Activated CD8-positive, alpha-beta T cell treated with anti-CD3 and anti-CD28 coated beads, Interleukin-2, amount 10 ng/mL, durations not matched to agents 7 days and 5 days (primary cell): ENCODE measurements around the gene ADGRB2. TPM values are rescaled to one million over a fixed set of nuclear protein-coding genes. Genes with fewer than 3 reads are reported as not detected.

Experiments
- ATAC-seq: fragments of 150-1000 bp; cut with Tn5 transposase; one replicate; pipeline ENCODE4 v1.10.0; 2021; ENCODE audit warnings: moderate library complexity
- CTCF ChIA-PET: fragments of 350-600 bp; sonication (Branson Sonifier 250); formaldehyde crosslinking; loops from one replicate; lab custom pipeline; 2021; ENCODE audit warnings: antibody characterized with exemption; lab: Charles Lee
- POLR2A ChIA-PET: fragments of 350-600 bp; sonication (Branson Sonifier 250); formaldehyde crosslinking; loops from one replicate; lab custom pipeline; 2021; ENCODE audit warnings: antibody characterized with exemption; lab: Charles Lee
- DNase-seq: peaks from one replicate; pipeline ENCODE4 v3.0.0-alpha.2; 2020
- H3K27ac Mint-ChIP-seq: one replicate; pipeline ENCODE4 v1.8.0; 2021; ENCODE audit warnings: mild to moderate bottlenecking, mixed read lengths
- H3K27me3 Mint-ChIP-seq: one replicate; pipeline ENCODE4 v1.8.0; 2021; ENCODE audit warnings: low read depth, mixed read lengths
- H3K36me3 Mint-ChIP-seq: one replicate; pipeline ENCODE4 v1.8.0; 2021; ENCODE audit warnings: low read depth, mixed read lengths
- H3K4me1 Mint-ChIP-seq: one replicate; pipeline ENCODE4 v1.8.0; 2021; ENCODE audit warnings: low read depth, mixed read lengths
- H3K4me3 Mint-ChIP-seq: one replicate; pipeline ENCODE4 v1.8.0; 2021; ENCODE audit warnings: mild to moderate bottlenecking, mixed read lengths
- H3K9me3 Mint-ChIP-seq: one replicate; pipeline ENCODE4 v1.8.0; 2022; ENCODE audit warnings: mixed read lengths; ENCODE audit not compliant: insufficient read depth
- total RNA-seq, 2 experiments: library from RNA; stranded (reverse); gene quantifications; one replicate each; pipeline ENCODE4 v1.2.3, GENCODE V29; 2021

Gene ADGRB2
- total RNA-seq, 2 experiments from 2014 or later = 0.05 to 0.37 TPM

DNA sequence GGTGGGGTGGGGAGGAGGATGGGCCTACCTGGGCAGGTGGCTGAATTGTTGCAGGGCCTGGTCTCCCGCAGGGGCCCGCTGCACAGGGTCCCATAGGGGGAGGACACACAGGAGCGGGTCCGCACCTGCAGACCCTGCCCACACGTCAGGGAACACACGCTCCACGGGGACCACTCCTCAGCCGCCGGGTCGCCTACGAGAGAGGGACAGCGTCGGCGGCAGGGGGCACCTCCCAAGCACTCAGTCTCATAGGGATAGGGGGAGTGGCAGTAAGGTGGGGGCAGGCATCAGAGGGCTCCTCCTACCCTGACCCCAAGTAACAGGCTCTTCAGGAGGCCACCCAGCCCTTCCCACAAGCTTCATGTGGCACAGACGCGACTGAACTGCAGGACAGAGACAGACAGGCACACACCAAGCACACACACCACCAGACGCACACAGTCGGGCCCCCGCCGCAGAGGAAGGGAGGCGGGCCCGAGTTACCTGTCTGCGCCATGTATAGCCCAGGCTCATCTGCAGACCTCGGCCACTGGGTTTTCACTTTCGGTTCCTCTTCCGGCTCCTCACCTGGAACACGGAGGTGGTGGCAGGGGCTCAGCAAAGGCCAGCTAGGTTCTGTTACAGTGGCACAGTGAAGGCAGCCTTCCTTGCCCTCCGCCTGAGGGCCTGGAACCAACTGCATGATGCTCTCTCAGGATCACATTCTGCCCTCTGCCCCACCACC is 19.8 kb downstream of the ADGRB2 start:
- POLR2A ChIA-PET = interaction anchor here (0.7 to 1.3 kb wide), 2 partner anchors 27 to 784 kb away, joined by 3 read pairs; no protein-coding TSS in a partner anchor

DNA sequence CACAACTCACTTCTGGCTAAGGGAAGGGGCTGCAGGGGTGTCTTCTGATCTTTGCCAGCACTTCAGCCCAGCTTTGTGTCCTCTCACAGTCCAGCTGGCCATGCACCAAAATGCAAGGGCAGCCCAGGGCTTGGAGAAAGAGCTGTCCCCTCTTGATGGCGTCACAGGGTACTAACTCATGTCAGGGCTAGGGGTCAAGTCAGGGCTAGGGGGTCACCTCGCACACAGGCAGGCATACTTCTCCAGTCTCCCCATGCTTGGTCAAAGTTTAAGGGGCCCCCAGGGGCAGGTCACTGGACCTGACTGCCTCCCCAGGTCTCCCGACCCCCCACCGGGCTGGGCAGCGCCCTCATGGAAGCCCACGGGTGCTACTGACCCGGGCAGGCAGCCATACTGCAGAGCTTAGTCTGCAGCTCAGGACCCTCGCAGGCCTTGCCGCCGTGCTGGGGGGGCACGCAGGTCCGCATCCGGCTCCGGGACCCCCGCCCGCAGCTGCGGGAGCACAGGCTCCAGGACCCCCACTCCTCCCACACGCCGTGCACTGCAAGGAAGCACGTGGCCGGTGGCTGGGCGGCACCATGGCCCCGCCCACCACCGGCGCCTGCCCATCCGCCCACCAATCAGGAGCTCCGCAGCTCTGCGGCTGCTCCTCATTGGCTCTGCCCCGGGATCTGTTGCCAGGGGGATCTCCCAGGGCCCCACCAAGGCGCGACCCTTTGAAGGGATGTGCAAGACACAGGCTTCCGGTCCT is 21.5 kb downstream of the ADGRB2 start:
- Mint-ChIP-seq H3K27ac (no peak overlapping the region), H3K36me3 (no peaks in the 10 kb centered on the region), H3K4me1 (peaks cover 31% of the 10 kb centered on the region), H3K4me3 (no peak overlapping the region), H3K9me3 (no peaks in the 10 kb centered on the region), H3K27me3 (no peaks in the 10 kb centered on the region)
- ATAC-seq (no peak), DNase-seq (no peak)
- CTCF ChIA-PET = no interaction called here
- POLR2A ChIA-PET = no interaction called here

More for the DNA sequence above, 19.8 kb downstream of the ADGRB2 start:
- CTCF ChIA-PET = interaction anchor here (0.6 to 2.4 kb wide), 13 partner anchors 10 to 100 kb away, joined by 3 to 24 read pairs (median 5); partner anchors contain the start of gene COL16A1
- H3K9me3 Mint-ChIP-seq = no peaks in the 10 kb centered on the region
- no peak overlapping the region for H3K27ac Mint-ChIP-seq
- H3K27me3 Mint-ChIP-seq = no peaks in the 10 kb centered on the region
- DNase-seq = no peak
- peaks cover 31% of the 10 kb centered on the region for H3K4me1 Mint-ChIP-seq
- ATAC-seq = no peak
- no peak overlapping the region for H3K4me3 Mint-ChIP-seq
- no peaks in the 10 kb centered on the region for H3K36me3 Mint-ChIP-seq

DNA sequence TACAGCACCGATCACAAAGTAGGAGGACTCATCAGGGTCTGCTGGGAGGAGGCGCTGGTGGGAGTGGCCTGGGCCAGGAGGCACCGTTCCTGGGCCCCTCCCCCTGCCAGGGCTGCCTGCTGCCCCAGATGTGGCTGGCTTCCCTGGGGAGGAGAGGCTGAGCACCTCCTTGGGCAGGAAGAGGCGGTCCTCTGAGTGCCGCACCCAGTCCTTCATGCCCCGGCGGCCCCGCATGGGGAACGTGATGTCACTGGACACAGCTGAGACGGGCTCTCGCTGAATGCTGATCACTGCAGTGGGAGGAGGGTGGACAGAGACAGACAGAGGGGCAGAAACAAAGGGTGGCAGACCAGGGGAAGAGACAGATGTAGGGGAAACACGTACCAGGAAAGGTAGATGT is 24.8 kb downstream of the ADGRB2 start:
- ChIA-PET POLR2A (no interaction called here), CTCF (no interaction called here)
- Mint-ChIP-seq H3K9me3 (no peaks in the 10 kb centered on the region), H3K27me3 (no peaks in the 10 kb centered on the region), H3K36me3 (no peaks in the 10 kb centered on the region), H3K27ac (peak overlapping the region; percentile 76), H3K4me3 (peak overlapping the region; percentile 0), H3K4me1 (peaks cover 9% of the 10 kb centered on the region)
- ATAC-seq (peak; percentile 80), DNase-seq (peak; percentile 67)

DNA sequence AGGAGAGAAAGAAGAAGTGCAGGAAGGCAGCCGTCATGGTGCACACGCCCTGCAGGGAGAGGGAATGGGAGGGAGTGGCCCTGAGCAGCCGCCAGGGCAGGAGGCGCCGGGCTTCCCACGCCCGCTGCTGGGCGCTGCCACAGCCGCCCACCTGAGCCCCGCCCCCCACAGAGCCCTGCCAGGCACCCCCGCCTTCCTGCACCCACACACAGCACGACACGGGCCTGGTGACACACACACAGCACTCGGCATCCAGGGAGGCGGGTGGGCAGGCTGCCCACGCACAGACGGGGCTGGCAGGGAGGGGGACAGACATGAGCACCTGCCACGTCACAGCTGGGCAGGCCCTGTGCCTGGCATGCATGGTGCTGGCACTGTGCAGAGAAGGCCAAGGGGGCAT is 27.5 kb downstream of the ADGRB2 start:
- H3K36me3 Mint-ChIP-seq = no peaks in the 10 kb centered on the region
- H3K4me3 Mint-ChIP-seq = no peak overlapping the region
- no peaks in the 10 kb centered on the region for H3K27me3 Mint-ChIP-seq
- ChIA-PET POLR2A (no interaction called here), CTCF (interaction anchor here (0.9 to 3.7 kb wide), 2 partner anchors 9 to 73 kb away, joined by 3 to 15 read pairs; no protein-coding TSS in a partner anchor)
- no peak overlapping the region for H3K27ac Mint-ChIP-seq
- ATAC-seq = no peak
- peaks cover 7% of the 10 kb centered on the region for H3K4me1 Mint-ChIP-seq
- H3K9me3 Mint-ChIP-seq = no peaks in the 10 kb centered on the region
- DNase-seq = no peak

DNA sequence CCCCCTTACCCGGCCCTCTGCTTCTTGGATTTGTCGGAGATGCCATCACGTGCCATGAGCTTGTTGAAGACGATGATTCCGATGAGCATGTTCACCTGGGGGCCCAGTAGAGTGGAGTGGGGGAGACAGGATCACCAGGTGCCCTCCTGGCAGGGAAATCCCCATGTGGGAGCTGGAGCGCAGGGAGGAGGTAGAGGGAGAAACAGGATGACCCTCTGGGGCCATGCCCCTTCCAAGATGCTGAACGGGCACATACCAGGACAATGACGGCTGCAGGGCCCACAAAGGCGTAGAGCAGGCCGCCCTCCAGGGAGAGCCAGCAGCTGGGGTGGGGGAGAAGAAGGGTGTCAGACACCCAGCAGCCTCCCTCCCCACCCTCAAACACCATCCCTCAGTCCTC is 28.6 kb downstream of the ADGRB2 start:
- DNase-seq (no peak), ATAC-seq (no peak)

DNA sequence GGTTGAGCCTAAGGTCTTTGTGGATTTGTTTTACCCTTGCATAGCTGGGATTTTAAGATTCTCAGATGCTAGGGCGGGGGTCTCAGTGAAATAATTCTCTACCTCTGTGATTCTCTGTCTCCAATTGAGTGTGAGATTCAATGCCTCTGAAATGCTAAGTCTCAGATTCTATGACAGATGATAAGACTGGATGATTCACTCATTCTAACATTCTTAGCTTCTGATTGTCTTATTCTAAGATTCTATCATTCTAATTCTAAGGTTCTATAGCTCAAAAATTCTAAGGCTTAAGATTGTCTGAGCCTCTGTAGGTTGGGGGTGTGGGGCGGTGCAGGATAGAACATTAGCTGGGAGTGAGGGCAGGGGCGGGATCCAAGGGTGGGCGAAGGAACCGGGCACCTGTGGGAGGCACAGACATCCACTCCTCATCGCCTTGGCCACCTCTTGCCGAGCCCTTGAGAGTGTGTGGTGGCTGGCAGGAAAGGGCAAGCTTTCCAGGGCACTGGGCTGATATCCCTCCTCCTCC is 29.5 kb downstream of the ADGRB2 start:
- H3K27me3 Mint-ChIP-seq = no peaks in the 10 kb centered on the region
- no peak overlapping the region for H3K4me3 Mint-ChIP-seq
- ChIA-PET POLR2A (no interaction called here), CTCF (interaction anchor here (1.0 to 3.7 kb wide), 3 partner anchors 11 to 229 kb away, joined by 3 to 15 read pairs (median 3); no protein-coding TSS in a partner anchor)
- ATAC-seq = no peak
- DNase-seq = no peak
- H3K36me3 Mint-ChIP-seq = no peaks in the 10 kb centered on the region
- peaks cover 4% of the 10 kb centered on the region for H3K4me1 Mint-ChIP-seq
- H3K9me3 Mint-ChIP-seq = no peaks in the 10 kb centered on the region
- H3K27ac Mint-ChIP-seq = no peak overlapping the region

More for the DNA sequence above, 28.6 kb downstream of the ADGRB2 start:
- no peaks in the 10 kb centered on the region for H3K9me3 Mint-ChIP-seq
- H3K27me3 Mint-ChIP-seq = no peaks in the 10 kb centered on the region
- peaks cover 7% of the 10 kb centered on the region for H3K4me1 Mint-ChIP-seq
- no peak overlapping the region for H3K27ac Mint-ChIP-seq
- no peaks in the 10 kb centered on the region for H3K36me3 Mint-ChIP-seq
- no peak overlapping the region for H3K4me3 Mint-ChIP-seq
- ChIA-PET POLR2A (no interaction called here), CTCF (interaction anchor here (3.7 kb wide), 1 partner anchor 10 kb away, joined by 15 read pairs; no protein-coding TSS in a partner anchor)

DNA sequence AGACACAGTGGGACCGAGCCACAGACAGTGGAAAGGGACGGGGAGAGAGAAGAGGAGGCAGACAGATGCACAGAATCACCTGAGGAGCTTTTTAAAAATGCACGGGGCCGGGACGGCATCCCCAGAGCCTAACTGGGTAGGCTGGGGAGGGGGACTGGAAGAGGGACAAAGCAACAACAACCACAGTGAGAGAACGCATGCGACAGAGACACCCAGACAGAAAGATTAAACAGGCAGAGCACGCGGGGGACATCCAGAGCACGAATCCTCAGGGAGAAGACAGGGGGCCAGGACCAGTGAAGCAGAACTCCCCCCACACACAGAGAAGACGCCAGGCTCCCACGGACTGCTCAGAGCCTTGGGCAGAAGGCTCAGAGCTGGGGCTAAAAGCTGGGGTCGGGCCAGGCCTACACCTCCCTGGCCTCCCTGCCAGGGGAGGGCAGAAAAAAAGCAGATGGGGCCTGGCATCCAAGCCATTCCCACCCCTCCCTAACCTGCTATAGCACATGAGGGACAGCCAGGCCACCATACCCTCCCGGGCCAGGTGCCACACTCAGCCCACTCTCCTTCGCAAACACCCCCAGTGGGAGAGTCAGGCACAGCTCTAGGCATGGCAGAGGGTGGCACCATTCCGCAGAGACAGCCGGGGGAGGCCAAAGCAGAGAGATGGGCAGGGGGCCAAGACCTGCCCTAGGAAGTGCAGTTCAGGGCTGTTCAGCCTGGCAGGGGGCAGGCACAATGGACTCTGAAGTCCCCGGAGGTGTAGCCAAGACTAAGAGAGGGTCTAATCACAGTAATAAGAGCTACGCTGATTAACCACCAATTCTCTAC is 30.5 kb downstream of the ADGRB2 start:
- DNase-seq = no peak
- H3K4me3 Mint-ChIP-seq = no peak overlapping the region
- H3K27me3 Mint-ChIP-seq = no peaks in the 10 kb centered on the region
- ChIA-PET POLR2A (no interaction called here), CTCF (interaction anchor here (0.8 to 3.7 kb wide), 3 partner anchors 12 to 230 kb away, joined by 3 to 15 read pairs (median 3); no protein-coding TSS in a partner anchor)
- H3K27ac Mint-ChIP-seq = no peak overlapping the region
- no peak for ATAC-seq
- no peaks in the 10 kb centered on the region for H3K9me3 Mint-ChIP-seq
- H3K36me3 Mint-ChIP-seq = no peaks in the 10 kb centered on the region
- H3K4me1 Mint-ChIP-seq = no peaks in the 10 kb centered on the region

DNA sequence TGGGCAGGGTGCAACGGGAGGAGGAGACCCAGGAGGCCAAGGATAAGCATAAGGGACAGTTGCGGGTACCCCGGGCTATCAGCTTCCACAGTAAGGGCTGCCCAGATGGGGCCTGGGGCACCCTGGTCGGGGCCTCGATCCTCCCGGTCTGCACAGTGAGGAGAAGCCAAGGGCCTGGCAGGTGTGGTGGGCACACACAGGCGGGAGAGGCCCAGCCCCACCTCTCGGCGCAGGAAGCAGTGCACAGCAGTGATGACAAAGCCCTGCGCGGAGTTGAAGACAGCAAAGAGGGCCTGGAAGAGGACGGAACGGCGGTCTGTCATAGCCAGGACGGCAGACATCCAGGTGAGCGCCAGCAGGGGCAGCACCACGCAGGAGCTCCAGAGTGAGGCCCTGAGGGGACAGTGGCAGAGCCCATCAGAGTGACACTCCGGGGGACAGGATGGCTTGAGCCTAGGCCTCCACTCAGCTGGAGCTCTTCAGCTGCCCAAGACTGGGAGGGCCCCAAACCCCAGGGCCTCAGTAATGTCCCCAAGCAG is 31.3 kb downstream of the ADGRB2 start:
- Mint-ChIP-seq H3K36me3 (no peaks in the 10 kb centered on the region), H3K9me3 (no peaks in the 10 kb centered on the region), H3K4me1 (no peaks in the 10 kb centered on the region)

DNA sequence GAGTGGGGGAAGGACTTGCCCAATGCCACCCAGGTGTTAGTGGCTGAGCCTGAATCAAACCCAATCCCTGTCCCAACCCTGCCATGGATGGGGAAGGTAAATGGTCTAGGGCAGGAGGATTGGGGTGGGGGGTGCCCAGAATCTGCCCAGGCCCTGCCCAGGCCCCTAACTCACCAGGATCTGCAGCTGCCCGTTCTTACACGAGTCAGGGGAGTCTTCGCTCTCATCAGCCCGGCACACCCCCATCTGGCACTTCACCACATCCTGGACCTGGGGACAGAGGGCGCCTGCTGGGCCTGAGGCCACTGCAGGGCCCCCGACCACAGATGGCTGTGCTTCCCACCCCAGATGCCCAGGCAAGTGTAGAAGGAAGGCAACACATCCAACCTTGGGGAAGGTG is 31.8 kb downstream of the ADGRB2 start:
- no peak overlapping the region for H3K4me3 Mint-ChIP-seq
- H3K27me3 Mint-ChIP-seq = no peaks in the 10 kb centered on the region
- H3K4me1 Mint-ChIP-seq = no peaks in the 10 kb centered on the region
- ATAC-seq (no peak), DNase-seq (no peak)
- ChIA-PET POLR2A (interaction anchor here (0.6 kb wide), 1 partner anchor 81 kb away, joined by 3 read pairs; no protein-coding TSS in a partner anchor), CTCF (interaction anchor here (1.3 kb wide), 1 partner anchor 18 kb away, joined by 4 read pairs; no protein-coding TSS in a partner anchor)
- H3K9me3 Mint-ChIP-seq = no peaks in the 10 kb centered on the region
- no peak overlapping the region for H3K27ac Mint-ChIP-seq
- H3K36me3 Mint-ChIP-seq = no peaks in the 10 kb centered on the region

More for the DNA sequence above, 31.3 kb downstream of the ADGRB2 start:
- ChIA-PET CTCF (interaction anchor here (3.7 kb wide), 1 partner anchor 12 kb away, joined by 15 read pairs; no protein-coding TSS in a partner anchor), POLR2A (no interaction called here)
- ATAC-seq = no peak
- Mint-ChIP-seq H3K27me3 (no peaks in the 10 kb centered on the region), H3K4me3 (no peak overlapping the region), H3K27ac (no peak overlapping the region)
- DNase-seq = no peak

DNA sequence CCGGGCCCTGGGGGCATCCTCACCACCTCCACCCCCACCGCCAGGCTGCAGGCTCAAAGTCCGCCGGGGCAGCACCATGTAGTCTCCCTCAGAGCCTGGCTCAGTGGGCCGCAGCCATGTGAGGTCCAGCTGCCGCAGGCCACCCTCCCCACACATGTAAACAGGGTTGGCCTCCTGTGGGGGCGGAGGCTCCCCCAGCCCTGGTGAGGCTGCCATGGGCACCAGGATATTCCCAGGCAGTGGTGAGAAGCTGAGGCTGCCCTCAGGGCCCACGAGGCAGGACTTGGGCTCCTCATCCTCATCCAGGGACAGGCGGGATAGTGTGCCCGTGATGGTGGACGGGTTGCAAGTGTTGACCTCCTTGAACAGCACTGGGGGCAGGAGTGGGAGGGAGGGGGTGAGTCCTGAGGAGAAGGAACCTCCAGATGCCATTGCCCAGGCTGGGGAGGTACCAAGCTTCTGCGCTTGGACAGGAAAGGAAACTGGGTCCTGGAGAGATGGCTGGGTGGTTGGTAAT is 33.0 kb downstream of the ADGRB2 start:
- ATAC-seq = no peak
- Mint-ChIP-seq H3K9me3 (no peaks in the 10 kb centered on the region), H3K36me3 (no peaks in the 10 kb centered on the region), H3K27ac (no peak overlapping the region), H3K4me3 (no peak overlapping the region), H3K4me1 (no peaks in the 10 kb centered on the region), H3K27me3 (no peaks in the 10 kb centered on the region)
- DNase-seq = no peak
- ChIA-PET CTCF (interaction anchor here (1.3 kb wide), 1 partner anchor 17 kb away, joined by 4 read pairs; no protein-coding TSS in a partner anchor), POLR2A (no interaction called here)
